ENCODE data around the gene SDK1.
"Not testable (repeated sequence)": the region's sequence is repeated elsewhere in the genome, so short reads cannot be mapped to it uniquely, and the experiment has no call there.

SDK1 gene

DNA sequence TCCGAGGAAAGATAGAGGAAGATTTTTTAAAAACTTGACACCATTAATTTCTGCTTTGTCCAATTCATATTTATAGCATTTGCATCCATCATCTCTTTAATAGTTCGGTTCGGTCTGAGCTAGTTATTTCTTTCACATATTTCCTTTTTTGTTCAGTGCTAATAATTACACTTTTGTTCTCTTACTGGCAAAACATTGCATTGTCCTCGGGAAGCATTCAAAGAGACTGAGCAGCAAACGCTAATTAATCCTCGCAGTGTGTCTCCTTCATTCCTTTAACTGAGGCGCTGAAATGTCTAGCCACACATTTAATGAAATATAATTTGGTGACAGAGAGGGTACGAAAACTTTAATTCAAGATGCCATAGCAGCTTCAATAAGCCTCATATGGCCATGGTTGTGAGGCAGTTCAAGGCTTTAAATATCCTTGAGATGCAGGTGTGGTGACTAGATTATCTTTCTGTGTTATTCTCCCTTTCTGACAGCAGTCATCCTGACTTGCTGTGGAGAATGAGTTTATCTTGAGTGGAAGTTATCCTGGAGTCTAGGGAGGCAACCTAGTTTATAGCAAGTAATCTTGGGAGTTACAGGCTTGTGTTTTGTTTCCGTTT is 431.4 kb downstream of the SDK1 start:
- no peak for DNase-seq (ENCODE audit: low read depth)

DNA sequence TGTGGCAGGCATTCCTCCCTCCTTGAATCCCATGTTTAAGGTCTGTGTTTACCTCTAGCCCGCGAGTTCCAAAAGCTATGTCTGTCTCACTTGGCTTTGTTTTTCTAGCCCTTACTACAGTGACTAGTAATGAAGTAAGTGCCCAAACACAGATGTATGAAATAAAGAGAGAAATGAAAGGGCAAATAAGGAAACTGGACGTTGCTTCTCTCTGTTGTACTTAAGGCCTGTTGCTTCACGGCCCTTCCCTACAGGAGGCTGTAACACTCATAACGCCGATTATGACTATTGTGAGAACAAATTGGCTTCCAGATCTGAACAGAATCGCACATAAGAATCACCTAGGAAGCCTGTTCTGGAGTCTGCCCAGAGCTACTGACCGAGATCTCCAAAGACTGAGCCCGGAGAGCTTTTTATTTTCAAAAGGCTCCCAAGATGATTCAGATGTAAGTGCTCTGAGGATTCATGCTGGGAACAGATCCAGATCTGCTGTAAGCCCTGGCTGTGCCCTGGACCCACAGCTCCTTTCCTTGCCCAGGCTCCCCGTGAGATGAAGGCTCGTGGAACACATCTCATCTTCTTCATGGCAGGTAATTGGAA is 432.6 kb downstream of the SDK1 start:
- DNase-seq (ENCODE audit: low read depth): no peak

DNA sequence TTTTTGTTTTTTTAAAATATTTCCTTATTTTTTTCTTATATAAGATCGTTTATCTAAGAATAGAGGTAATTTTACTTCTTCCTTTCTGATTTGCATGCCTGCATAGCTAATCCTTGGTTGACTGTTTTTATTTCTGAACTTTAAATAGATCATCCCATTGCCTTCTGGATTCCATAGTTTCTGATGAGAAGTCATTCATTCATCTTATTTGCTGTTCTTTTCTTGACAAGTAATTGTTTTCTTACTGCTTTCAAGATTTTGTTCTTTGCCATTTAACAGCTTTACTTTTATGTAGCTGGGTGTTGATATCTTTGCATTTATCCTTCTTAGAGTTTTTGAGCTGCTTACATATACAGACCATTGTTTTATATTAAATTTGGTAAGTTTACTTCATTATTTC is 437.9 kb downstream of the SDK1 start:
- DNase-seq (ENCODE audit: low read depth): no peak

DNA sequence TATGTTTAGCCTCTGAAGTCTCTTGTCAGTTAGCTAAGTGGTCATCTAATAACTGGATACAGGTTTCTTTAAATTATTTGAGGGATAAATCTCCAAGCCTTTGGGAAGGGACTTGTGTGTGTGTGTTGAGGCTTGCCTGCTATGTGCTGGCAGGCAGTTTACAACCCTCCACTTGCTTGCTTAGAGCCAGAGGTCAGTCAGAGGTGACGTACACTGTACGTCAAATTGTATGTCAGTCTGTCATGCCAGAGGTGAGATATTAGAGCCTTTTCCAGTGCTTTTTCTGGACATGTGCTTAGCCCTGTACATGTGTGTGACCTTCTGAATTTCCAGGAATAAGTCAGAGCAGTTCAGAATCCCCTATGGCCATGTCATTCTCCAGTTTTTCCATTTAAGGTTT is 438.9 kb downstream of the SDK1 start:
- no peak for DNase-seq (ENCODE audit: low read depth)

DNA sequence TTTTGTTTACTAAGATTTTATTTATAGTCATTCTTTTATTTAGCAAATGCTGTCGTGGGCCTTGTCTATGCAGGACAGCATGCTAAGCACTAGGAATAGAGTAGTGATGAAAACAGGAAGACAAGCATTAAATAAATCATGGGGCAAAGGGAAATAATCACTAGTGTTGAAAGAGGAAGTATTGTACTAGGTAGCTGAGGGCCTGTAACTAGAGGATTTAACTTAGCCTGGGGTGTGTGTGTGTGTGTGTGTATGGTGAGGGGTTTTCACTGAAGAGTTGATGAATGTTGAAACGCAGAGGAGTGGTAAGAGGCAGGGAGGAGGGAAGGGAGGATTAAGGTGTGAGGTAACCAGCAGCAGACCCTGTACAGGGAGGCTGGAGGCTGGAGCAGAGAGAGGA is 446.4 kb downstream of the SDK1 start:
- DNase-seq (ENCODE audit: low read depth): no peak

DNA sequence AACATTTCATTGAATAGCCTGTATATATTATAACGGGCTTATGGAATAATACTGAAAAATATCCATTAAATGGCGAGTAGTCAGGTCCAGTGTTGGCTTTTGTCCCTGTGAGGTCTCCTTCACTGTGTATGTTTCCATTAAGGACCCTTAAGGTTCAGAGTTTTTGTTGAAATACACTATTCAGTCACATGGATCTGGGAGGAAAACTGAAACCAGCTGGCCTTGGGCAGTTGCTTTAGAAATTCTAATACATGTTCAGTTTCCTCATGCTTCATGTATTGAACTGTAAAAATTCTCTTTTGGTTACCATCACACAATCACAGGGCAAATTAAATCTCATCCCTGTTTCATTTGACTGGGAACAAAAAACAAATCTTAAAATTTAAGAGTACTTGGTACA is 447.3 kb downstream of the SDK1 start:
- DNase-seq (ENCODE audit: low read depth): no peak

DNA sequence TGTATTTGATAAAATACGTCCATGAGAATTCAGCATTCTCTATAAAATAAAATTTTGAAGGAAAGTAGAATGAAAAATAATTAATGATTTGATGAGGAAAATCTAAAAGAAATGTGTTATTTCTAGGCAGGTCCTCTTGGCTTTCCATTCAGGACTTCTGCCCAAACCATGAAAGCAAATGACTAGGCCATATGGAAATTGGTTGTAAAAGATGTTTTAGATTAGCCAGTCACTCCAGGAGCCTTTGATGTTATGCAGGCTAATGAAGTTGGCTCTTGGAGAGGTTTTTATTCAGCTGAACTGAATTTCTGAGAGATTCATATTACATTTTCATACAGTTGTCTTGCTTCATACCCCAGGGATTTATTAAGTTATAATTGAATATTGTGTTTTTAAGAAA is 452.8 kb downstream of the SDK1 start:
- no peak for DNase-seq (ENCODE audit: low read depth)

DNA sequence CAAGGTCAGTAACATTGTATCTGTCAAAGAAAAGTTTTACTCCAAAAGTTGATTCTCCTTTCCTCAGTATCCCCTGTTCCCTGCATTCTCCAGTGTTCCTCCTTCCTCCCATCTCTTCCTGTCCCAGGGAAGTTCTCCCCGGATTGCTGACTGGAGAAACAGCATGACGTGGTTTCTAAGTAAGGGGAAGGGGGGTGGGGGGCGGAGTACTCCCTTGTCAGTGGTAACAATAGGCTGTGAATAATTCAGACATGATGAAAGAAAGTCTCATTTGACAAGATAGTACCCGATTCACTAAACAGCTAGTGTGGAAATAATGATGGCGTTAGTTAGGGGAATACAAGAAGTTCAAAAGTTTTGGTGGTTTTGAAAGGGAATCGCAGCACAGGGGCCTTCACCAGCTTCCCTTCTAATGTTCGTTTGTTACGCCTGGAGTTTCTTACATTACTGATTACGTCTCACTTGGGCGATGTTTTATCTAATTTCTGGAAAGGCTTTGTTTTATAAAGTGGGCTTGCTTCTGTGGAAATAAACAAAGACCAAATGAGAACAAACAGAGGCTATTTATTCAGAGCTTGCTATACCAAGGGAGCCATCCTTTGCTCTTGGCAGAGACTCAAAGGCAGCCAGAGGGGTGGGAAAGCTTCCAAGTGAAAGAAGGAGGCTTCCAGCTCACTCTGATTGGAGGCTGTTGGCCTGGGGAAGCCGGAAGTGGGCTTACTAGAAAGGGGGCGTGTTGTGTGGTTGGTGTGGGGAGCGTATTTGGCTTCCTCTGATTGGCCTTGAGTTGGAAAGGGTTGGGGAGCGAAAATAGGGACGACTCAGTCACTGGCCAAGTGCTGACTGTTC is 453.7 kb downstream of the SDK1 start:
- no peak for DNase-seq (ENCODE audit: low read depth)

DNA sequence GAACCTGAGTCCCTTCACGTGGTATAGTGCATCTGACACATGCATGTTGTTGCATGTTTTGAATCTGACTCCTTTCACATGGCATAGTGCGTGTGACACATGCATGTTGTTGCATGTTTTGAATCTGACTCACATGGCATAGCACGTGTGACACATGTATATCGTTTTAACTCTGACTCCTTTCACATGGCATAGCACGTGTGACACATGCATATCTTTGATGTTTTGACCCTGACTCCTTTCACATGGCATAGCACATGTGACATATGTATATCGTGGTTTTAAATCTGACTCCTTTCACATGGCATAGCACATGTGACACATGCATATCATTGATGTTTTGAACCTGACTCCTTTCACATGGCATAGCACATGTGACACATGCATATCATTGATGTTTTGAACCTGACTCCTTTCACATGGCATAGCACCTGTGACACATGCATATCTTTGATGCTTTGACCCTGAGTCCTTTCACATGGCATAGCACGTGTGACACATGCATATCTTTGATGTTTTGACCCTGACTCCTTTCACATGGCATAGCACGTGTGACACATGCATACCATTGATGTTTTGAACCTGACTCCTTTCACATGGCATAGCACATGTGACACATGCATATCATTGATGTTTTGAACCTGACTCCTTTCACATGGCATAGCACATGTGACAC is 454.9 kb downstream of the SDK1 start:
- DNase-seq (ENCODE audit: low read depth): not testable (repeated sequence)

DNA sequence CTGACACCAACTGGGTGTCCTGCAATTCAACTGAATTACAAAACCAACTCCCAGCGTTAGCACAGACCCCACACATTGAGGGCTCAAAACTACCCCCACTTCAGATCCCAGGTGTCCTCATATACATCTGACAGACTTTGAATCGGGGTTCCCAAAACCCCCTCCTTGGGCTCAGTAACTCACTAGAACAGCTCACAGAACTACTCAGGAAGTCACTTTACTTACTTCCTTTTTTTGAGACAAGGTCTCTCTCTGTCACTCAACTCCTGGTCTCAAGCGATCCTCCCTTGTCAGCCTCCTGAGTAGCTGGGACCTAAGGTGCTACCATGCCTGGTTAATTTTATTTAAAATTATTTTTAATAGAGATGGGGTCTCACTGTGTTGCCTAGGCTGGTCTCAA is 456.0 kb downstream of the SDK1 start:
- DNase-seq (ENCODE audit: low read depth): no peak

DNA sequence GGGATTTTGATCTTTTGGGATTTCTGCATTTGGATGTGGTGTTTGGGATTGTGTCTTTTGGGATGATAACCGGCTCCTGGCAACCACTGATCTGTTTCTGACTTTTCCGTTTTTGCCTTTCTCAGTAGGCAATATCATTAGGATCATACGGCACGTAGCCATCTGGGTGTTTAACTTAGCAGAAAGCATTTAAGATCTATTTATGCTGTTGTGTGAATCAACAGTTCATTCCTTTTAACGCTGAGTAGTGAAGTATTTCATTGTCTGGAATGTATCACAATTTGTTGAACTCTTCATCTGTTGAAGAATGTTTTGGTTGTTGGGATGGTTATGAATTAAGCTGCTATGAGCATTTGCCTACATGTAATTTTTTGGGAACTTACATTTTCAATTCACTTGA is 459.6 kb downstream of the SDK1 start:
- no peak for DNase-seq (ENCODE audit: low read depth)

DNA sequence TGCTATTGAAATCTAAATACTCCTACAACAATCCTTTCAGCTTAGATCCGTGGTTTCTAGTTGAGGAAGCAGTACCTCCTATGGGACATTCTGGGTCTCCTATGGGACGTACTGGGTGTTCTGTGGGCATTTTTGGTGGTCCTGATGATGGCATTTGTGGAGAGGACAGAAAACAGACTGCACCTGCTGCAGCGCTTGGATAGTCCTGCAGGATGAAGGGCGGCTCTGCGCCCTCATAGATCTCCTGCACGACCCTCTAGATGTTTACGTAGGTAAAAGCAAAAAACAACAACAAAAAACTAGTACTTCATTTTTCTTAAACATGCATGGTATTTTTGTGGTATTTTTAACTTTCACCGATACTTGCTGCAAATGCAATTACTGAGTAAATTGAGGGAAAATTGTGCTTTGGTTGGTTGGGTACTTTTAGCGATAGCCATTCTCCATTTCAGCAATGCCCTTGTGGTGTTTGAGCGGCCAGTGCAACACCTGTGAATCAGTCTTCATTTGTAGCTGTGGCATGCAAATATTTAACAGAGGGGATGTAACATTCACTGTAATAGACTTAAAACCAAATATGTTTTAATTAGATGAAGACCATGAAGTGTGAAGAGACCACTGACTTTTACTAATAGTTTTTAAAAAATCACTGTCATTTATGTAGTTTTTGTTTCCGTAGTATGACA is 461.2 kb downstream of the SDK1 start:
- no peak for DNase-seq (ENCODE audit: low read depth)

DNA sequence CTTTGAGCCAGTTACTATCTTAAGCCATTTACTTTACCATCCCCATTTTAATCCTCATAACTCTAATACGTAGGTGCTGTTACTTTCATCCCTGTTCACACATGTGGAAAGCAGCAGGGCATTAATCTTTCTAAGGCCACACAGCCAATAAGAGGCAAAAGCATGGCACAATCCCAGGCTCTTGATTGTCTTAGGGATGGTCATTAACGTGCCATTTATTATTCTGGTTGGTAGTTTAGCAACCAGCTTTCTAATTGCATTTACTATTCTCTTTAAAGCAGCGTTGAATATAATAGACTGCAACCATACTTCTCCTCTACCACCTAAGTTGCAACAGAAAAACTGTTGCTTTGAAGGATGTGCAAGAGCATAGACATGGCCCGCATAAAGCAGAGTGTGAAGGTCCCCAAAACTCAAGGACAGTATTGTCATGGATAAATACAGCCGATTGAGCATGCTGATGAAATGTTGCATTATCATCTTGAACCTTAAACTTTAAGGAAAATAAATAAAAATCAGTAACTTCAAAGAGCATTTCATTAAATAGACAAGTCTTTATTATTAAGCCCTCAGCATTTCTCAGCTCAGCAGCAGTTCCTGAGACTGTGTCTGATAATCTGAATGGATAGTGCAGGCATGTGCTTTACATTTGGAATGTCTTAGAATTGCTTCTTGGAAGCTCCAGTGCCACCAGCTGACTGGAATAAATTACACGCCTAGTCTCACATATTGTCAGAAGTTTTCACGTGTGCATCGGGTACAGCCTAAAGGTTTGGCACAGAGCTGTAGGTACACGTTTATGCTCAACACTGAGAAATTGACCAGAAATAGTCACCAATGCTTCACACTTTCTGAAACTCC is 467.1 kb downstream of the SDK1 start:
- no peak for DNase-seq (ENCODE audit: low read depth)

DNA sequence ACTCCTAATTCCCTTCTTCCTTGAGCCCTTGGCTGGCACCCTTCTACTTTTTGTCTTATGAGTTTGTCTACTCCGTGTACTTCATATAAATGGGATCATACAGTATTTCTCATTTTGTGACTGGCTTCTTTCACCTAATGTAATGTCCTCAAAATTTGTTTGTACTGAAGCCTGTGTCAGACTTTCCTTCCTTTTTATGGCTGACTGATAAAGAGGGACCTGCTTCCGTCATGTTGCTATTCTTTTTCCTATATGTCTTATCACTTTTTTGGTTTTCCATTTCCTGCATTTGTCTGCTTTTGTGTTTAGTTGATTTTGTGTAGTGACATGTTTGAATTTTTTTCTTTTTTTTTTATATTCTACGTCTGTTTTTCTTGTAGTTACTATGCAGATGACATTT is 470.9 kb downstream of the SDK1 start:
- no peak for DNase-seq (ENCODE audit: low read depth)

DNA sequence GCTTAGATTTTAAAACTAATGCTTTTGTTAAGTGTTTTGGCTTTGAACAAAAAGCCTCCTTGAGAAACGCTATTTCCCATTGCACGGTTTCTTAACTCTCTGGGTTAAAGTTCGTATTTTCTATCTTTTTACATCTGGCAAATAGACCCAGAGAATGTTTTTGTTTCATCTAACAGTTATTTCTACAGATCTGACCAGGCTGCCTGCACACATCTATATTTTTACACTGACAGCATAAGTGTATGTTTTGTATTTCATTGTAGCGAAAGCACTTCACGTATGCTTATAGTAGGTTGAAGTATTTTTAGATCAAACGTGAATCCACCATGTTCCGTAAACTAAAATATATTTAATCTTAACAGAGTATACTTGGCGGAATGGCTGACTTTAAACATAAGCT is 477.3 kb downstream of the SDK1 start:
- DNase-seq (ENCODE audit: low read depth): no peak

DNA sequence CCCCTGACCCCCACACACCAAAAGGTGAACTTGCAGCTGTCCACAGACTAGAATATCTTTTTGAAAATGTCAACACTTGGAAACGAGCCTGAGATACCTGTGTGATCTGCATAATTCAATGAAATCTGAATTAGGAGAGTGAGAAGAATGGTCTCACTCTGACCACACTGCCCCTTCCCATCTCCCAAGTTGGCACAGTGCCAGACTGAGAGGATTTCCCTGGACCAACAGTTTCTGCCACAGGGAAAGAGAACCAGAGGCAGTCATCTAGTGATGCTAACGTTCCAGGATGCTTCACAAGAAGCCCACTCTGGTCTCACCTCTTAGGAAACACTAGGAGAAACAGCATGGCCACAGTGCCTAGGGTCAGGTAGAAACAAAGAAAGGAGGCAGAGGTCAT is 479.0 kb downstream of the SDK1 start:
- no peak for DNase-seq (ENCODE audit: low read depth)

DNA sequence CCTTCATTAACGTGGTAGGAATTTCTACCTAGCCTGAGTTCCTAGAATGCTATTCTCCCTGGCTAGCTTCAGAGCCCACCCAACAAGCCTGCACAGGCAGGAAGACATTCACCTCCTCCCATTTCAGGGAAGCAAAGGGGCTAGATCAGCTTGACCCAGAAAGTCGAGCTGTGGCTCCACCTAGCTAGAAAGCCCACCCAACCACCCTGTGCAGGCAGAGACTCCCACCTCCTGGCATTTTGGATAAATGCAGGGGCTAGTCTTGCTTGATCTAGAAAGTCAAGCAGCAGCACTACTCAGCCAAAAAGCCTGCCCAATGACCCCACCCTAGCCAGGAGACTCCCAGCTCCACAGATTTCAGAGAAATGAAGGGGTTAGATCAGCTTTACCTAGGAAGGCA is 479.5 kb downstream of the SDK1 start:
- no peak for DNase-seq (ENCODE audit: low read depth)

DNA sequence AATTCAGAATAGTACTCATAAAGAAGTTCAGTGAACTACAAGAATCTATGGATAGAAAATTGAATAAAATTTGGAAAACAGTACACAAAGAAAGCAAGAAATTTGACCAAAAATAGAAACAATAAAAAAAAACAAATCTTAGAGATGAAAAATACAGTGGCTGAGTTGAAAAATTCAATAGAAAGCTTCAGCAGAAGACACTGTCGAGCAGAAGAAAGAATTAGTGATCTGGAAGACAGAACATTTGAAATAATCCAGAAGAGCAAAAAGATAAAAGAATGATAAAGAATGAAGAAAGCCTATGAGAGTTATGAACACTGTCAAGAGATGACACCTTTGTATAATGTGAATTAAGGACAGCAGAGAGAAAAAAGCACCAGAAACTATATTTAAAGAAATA is 480.6 kb downstream of the SDK1 start:
- no peak for DNase-seq (ENCODE audit: low read depth)

DNA sequence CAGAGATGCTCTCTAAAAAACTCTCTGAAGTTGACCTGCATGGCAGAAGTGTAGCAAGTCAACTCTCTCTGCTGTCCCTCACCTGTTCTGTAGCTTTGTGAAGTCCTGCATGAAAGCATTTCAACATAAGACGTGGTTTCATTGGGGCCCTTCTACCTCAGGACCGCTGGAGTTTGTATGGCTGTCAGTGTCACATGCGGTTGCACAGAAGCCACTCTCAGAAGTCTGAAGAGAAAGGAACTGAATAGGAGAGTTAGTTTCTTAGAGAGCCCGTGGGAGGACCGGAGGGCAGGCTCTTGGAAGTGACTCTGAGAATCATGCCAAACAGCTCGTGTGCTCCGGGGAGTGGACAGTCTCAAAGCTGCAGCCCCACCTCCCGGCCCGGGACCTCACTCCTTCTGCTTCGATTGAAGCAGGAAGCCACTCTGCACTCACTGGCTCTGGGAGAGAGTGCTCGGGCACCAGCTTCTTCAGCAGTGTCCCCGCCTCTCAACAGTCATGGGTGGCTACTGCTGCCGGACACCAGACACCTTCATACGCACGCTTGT is 486.7 kb downstream of the SDK1 start:
- DNase-seq (ENCODE audit: low read depth): no peak

DNA sequence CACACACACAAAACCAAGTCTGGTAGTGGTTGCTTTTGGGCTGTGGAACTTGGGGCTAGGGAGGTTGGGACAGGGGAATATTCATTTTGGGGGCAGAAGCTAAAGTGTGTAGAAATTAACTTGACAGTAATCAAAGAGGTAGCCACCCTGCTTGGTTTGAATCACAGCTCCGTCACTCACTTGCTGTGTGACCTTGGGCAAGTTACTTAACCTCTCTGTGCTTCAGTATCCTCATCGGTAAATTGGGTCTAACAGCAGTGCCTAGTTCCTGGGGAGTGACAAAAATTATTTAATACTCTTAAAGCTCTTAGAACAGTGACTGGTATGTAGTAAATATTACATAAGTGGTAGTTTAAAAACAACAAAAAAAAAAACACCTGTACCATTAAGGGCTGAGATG is 489.8 kb downstream of the SDK1 start:
- DNase-seq (ENCODE audit: low read depth): no peak

DNA sequence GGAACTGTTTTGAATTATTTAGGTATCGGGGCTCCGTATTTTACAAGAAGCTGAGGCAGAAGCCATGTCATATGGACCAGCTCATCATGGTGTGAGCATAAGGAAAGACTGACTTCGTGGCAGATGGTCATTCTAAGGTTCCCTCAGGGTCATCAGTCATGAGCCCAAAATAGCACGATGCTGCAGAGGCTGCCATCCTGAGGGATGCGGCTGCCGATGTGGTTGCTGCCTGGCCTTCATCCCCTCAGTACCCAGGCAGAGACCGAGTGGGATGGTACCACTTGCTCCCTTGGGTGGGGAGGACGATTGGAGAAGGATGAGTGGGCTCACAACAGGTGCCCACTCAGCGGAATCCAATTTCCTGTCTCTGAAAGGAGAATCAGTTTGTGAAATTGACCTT is 490.3 kb downstream of the SDK1 start:
- no peak for DNase-seq (ENCODE audit: low read depth)
